HG03159 (cell line): ENCODE measurements around the gene GBP5.
A peak's percentile ranks its signal among the peaks of the same experiment; 100 is the strongest.

ENCODE experiments used
- ATAC-seq: cut with Tn5 transposase; IDR thresholded peaks from one replicate; pipeline ENCODE4 v1.9.1; 2021; ENCODE audit warnings: mild to moderate bottlenecking, moderate library complexity; ENCODE audit not compliant: unreplicated experiment

The GBP5 gene

GRCh38 chr1:89272269-89273041 lies at the start of gene GBP5:
TSS of gene GBP5 (minus strand) at chr1:89272860. CDS start at chr1:89269555, 3,305 bp downstream.
- peak; percentile 85 for ATAC-seq

DNA sequence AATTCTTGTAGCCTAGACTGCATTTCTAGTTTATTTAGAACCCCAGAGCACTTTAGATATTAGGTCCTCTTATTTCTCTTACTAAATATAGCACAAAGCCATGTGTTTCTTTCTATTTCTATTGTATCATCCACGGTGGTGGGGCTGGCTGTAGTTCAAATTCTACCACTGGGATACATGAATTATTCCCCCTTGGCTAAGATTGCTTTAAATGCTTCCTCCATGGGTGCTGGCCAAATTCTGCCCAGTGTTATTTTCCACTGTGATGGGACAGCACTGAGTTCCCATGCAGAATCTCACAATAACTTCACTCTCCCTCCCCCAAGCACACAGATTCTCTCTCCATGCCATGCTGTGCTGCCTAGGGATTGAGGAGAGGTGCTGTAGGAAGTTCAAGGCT lies 49.7 kb upstream of the GBP5 start:
- ATAC-seq: no peak

DNA sequence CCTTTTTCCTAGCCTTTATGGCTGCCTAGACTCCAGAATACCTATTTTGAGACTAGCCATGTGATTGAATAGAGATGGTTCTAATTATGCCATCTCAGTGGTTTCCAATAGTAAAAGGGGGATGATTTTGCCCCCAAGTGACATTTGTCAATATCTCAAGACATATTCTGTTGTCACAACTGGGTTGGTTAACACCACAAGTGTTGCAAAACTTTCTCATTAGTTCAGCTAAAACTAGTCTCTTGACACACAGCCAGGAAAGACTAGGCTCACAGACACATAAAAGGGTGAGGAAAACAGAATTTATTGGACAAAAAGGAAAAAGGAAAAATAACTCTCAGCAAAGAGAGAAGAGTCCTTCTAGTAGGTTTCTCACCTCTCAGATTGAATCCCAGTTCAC lies 39.9 kb upstream of the GBP5 start:
- no peak for ATAC-seq

DNA sequence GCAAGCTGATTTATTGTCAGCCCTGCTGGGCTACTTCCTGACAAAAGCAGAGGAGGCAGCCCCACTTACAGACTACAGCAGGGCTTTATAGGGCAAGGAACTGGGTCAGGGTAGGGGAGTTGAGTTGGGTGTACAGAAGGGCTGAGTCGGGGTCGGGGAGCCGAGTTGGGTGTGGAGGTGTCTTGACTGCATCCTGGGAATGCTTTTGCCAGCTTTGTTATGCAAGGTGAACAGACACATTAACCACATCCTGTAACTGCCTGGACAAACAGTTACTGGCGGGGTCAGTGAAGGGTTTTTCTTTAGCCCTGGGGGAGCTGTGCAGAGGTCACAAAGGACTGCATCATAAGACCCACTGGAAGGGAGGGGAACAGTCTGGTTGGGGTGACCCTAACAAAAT lies 39.1 kb upstream of the GBP5 start:
- ATAC-seq: no peak

DNA sequence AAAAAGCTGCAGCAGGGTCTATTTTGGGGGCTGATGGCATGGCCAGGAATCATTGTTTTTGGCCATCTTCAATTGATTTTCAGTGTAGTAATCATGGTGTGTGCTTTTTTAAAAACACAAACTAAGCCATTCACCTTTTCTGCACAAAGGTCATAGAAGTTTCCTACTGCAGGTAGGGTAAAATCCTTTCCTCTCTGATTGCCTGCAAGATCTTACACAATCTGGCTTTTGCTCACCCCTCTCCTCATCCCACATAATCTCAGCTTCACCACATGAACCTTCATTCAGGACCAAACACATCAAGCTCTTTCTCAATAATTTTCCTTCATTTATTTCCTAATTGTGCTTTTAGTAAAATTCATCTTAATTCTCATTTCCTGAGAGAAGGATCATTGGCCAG lies 38.3 kb upstream of the GBP5 start:
- ATAC-seq: peak; percentile 5

- peak; percentile 76 for ATAC-seq
Measured at GRCh38 chr1:89310505-89310904, 37.8 kb upstream of the GBP5 start.

GRCh38 chr1:89309828-89310227 lies 37.2 kb upstream of the GBP5 start:
- ATAC-seq: no peak

GRCh38 chr1:89306273-89306672 lies 33.6 kb upstream of the GBP5 start:
- no peak for ATAC-seq

DNA sequence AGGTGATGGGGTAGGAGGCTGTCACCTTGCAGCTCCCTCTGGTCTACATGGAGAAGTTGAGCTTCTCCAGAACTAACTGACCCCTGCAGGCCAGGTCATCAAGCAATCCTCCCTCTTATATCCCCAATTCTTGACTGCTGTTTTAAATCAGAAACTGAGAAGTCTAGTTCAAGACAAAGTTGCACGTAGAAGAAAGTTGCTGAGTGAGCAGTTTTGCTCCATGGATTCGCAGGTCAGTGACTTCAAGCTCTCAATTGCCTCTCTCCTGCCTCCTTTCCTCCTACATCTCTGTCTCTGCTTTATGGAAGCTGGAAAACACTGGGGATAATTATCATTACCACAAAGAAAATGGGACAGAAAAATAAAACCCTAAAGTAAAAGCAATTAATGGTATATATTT lies 32.8 kb upstream of the GBP5 start:
- no peak for ATAC-seq

GRCh38 chr1:89304572-89305230 lies 32.0 kb upstream of the GBP5 start:
- ATAC-seq: no peak

GRCh38 chr1:89302697-89303332 lies 30.2 kb upstream of the GBP5 start:
- ATAC-seq: no peak

- ATAC-seq: peak; percentile 90
Measured at GRCh38 chr1:89299739-89300463, 27.2 kb upstream of the GBP5 start.

GRCh38 chr1:89298461-89298860 lies 25.8 kb upstream of the GBP5 start:
- peak; percentile 36 for ATAC-seq

DNA sequence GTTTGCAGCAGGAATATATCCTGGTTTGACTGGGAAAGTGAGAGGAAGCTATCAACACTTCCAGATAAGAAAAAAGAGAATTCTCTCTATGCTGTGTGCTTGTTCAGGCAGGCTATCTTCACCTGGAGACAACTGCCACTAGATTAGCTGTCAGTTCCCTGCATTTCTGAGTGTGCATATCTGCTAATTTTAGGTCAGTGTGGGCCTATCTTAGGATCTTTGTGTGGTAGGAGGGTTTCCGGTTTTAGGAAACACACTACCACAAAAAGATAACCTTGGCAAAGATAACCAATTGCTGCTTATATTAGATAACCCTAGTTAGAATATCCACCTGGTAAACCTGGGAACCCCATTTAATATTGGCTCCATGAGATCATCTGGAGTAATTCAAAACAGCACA lies 22.5 kb upstream of the GBP5 start:
- no peak for ATAC-seq

GRCh38 chr1:89291276-89291675 lies 18.6 kb upstream of the GBP5 start:
- ATAC-seq: no peak

DNA sequence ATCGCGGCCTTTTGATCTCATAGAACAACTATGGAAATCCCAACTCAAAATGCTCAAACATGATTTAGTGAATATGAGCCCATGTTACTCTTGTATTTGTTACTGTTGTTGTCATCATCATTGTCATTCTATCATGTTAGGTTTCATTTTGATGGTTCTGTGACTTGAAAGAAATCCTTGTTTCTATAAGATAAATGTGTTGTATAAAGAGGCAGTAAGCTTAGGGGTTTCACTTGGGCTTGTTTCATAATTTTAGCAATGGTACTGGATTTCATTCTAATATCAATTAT lies 15.3 kb upstream of the GBP5 start:
- ATAC-seq: no peak

DNA sequence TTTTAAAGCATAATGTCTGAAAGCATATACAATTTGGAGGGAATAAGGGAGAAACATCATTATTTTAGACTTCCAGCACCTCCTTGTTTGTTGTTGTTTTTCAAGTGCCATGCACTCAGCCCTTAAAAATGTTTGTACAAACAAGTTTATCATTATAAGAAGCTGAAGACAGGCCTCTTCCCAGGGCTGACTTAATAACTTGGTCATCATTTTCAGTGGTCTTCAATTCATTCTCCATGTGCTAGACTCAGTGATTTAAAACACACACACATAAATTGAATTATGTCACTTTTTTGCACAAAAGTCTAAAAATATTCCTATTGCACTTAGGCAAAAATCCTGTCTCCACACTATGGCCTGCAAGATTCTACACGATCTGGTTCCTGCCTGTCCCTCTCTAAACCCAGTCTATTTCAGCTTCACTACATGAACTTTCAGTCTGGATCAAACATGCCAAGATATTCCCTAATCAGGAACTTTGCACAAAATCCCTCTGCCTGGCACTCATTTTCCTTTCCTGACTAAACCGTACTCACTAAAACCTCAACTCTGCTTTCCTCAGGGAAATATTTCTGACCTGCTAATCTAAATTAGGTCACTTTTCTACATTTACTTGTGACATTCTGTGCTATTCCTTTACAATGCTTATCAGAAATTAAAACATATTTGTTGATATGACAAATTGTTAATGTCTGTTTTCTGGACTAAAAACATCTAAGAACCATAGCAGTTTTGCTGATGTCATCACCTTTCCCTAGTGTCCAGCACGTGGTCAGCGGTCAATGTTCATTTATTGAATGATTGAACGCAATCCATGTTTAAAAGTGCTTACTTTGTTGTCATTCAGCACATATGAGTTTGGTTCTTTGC lies 14.8 kb upstream of the GBP5 start:
- peak; percentile 27 for ATAC-seq

GRCh38 chr1:89286549-89287180 lies 14.0 kb upstream of the GBP5 start:
- peak; percentile 94 for ATAC-seq

GRCh38 chr1:89285745-89286380 lies 13.2 kb upstream of the GBP5 start:
- ATAC-seq: no peak
